Measurements from ENCODE around the gene PLCZ1.

The PLCZ1 gene

GRCh38 chr12:18676141-18676540 is 61.7 kb downstream of the PLCZ1 start:
- no peak for TF ChIP-seq CTCF (IDR thresholded peaks at IDR 0.05; ENCODE audit: borderline replicate concordance, control extremely low read depth, extremely low read depth, insufficient read depth, missing control alignments)
- in situ Hi-C loops (cut with MboI; ENCODE audit: low sequenced_read_pairs, unreplicated experiment): no loop called here
- DNase-seq (ENCODE audit: low spot score): no peak

GRCh38 chr12:18658829-18659228 is 79.0 kb downstream of the PLCZ1 start:
- TF ChIP-seq CTCF (IDR thresholded peaks at IDR 0.05; ENCODE audit: borderline replicate concordance, control extremely low read depth, extremely low read depth, insufficient read depth, missing control alignments): no peak
- in situ Hi-C loops (cut with MboI; ENCODE audit: low sequenced_read_pairs, unreplicated experiment): no loop called here
- no peak for DNase-seq (ENCODE audit: low spot score)

GRCh38 chr12:18658179-18658578 is 79.6 kb downstream of the PLCZ1 start:
- in situ Hi-C loops (cut with MboI; ENCODE audit: low sequenced_read_pairs, unreplicated experiment): no loop called here
- DNase-seq (ENCODE audit: low spot score): no peak
- TF ChIP-seq CTCF (IDR thresholded peaks at IDR 0.05; ENCODE audit: borderline replicate concordance, control extremely low read depth, extremely low read depth, insufficient read depth, missing control alignments): no peak

- in situ Hi-C loops (cut with MboI; ENCODE audit: low sequenced_read_pairs, unreplicated experiment): no loop called here
- no peak for TF ChIP-seq CTCF (IDR thresholded peaks at IDR 0.05; ENCODE audit: borderline replicate concordance, control extremely low read depth, extremely low read depth, insufficient read depth, missing control alignments)
- DNase-seq (ENCODE audit: low spot score): no peak
These were observed 82.5 kb downstream of the PLCZ1 start for GRCh38 chr12:18655351-18655750.

GRCh38 chr12:18653465-18653864 is 84.3 kb downstream of the PLCZ1 start:
- DNase-seq (ENCODE audit: low spot score): no peak
- in situ Hi-C loops (cut with MboI; ENCODE audit: low sequenced_read_pairs, unreplicated experiment): no loop called here
- no peak for TF ChIP-seq CTCF (IDR thresholded peaks at IDR 0.05; ENCODE audit: borderline replicate concordance, control extremely low read depth, extremely low read depth, insufficient read depth, missing control alignments)

GRCh38 chr12:18652596-18652995 is 85.2 kb downstream of the PLCZ1 start:
- no peak for TF ChIP-seq CTCF (IDR thresholded peaks at IDR 0.05; ENCODE audit: borderline replicate concordance, control extremely low read depth, extremely low read depth, insufficient read depth, missing control alignments)
- in situ Hi-C loops (cut with MboI; ENCODE audit: low sequenced_read_pairs, unreplicated experiment): no loop called here
- DNase-seq (ENCODE audit: low spot score): no peak

- TF ChIP-seq CTCF (IDR thresholded peaks at IDR 0.05; ENCODE audit: borderline replicate concordance, control extremely low read depth, extremely low read depth, insufficient read depth, missing control alignments): no peak
- DNase-seq (ENCODE audit: low spot score): no peak
- in situ Hi-C loops (cut with MboI; ENCODE audit: low sequenced_read_pairs, unreplicated experiment): no loop called here
These were observed 86.3 kb downstream of the PLCZ1 start for GRCh38 chr12:18651525-18651924.
